Peyer's patch (tissue), 4 donors: ENCODE measurements around the gene RCSD1.

Source experiments
- CTCF ChIP-seq, 6 experiments: fragments of 450-650 bp in 4 of 6; fragments of 200-600 bp in 2 of 6; sonication (generic) in 1 of 6; IDR thresholded peaks; one replicate each; pipeline ENCODE4 v1.5.1; 2017 to 2019; ENCODE audit warnings: antibody characterized with exemption in 6 of 6, mild to moderate bottlenecking in 3 of 6, moderate library complexity in 1 of 6
- POLR2A ChIP-seq, 2 donors: fragments of 450-650 bp; IDR thresholded peaks; one replicate each; pipeline ENCODE4 v1.5.1; 2017; ENCODE audit warnings: antibody characterized with exemption in 2 of 2, mild to moderate bottlenecking in 2 of 2, moderate library complexity in 2 of 2

DNA sequence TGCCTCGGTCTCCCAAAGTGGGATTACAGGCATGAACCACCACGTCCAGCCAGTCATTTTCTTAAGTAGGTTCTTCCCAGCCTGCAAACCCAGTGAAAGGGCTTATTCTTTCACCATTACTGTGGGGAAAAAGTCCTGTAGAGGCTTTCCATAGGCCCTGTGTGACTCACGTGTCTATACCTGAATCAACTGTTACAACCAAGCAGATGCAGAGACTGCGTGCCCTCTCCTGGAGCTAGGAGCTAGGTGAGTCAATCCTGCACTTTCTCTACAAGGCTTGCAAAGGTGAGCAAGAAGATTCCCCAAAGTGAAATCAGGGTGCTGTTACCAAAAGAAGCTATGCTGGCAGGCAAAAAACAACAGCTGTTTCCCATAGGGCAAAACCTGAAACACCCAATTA is 77.9 kb downstream of the RCSD1 start:
- TF ChIP-seq CTCF (IDR thresholded peaks at IDR 0.05) (no peak), POLR2A (IDR thresholded peaks at IDR 0.05) (no peak)
